K562 (cell line): ENCODE data around the gene ZDHHC14. TPM values are rescaled to one million over a fixed set of nuclear protein-coding genes. Genes with fewer than 3 reads are reported as not detected.

Experiments
- ARNT ChIP-seq, 2 experiments: fragments of 450-650 bp; IDR thresholded peaks; 2 replicates each; pipeline ENCODE4 v1.6.1; 2016; ENCODE audit warnings: mild to moderate bottlenecking in 1 of 2
- CHD2 ChIP-seq: IDR thresholded peaks from 2 replicates; pipeline ENCODE4 v1.6.1; 2011; ENCODE audit warnings: low read depth, low read length
- DMBX1 ChIP-seq: fragments of 250-450 bp; sonication (Bioruptor Pico); IDR thresholded peaks from 2 replicates; pipeline ENCODE4 v1.8.0; 2022; ENCODE audit warnings: inconsistent platforms, mild to moderate bottlenecking, moderate library complexity, borderline replicate concordance
- E2F6 ChIP-seq, 2 experiments: IDR thresholded peaks; 2 replicates each; pipeline ENCODE4 v1.6.1; 2011; ENCODE audit warnings: borderline replicate concordance in 1 of 2, control low read depth in 1 of 2, low read depth in 1 of 2, low read length in 1 of 2, mild to moderate bottlenecking in 1 of 2, mixed read lengths in 1 of 2, moderate library complexity in 1 of 2; ENCODE audit not compliant: insufficient read depth in 1 of 2, insufficient read length in 1 of 2, poor library complexity in 1 of 2, severe bottlenecking in 1 of 2; ENCODE audit errors: extremely low read depth in 1 of 2
- EWSR1 ChIP-seq: fragments of 450-650 bp; IDR thresholded peaks from 2 replicates; pipeline ENCODE4 v1.6.1; 2018; ENCODE audit warnings: borderline replicate concordance, mild to moderate bottlenecking, low read depth, moderate library complexity; ENCODE audit not compliant: partially characterized antibody
- FOSL1 ChIP-seq: fragments of 200-800 bp; sonication (Bioruptor generic); conservative IDR thresholded peaks from 2 replicates; pipeline ENCODE4 v1.6.1; 2016; ENCODE audit warnings: missing genetic modification characterization, missing compliant biosample characterization
- HMG20A ChIP-seq: fragments of 450-650 bp; formaldehyde crosslinking; conservative IDR thresholded peaks from 2 replicates; pipeline ENCODE4 v1.4.0; 2020; ENCODE audit warnings: mild to moderate bottlenecking, mixed read lengths
- KAT2B ChIP-seq: IDR thresholded peaks from one replicate; pipeline ENCODE4 v1.6.1; 2012; ENCODE audit warnings: low read depth, mild to moderate bottlenecking, control low read depth, inconsistent platforms, low read length, moderate library complexity
- KAT7 ChIP-seq: sonication (generic); formaldehyde crosslinking; IDR thresholded peaks from 2 replicates; pipeline ENCODE4 v1.8.0; 2022; ENCODE audit warnings: missing genetic modification reagents, mild to moderate bottlenecking, borderline replicate concordance
- MTA3 ChIP-seq: fragments of 450-650 bp; formaldehyde crosslinking; IDR thresholded peaks from 2 replicates; pipeline ENCODE4 v1.6.1; 2017; ENCODE audit warnings: mild to moderate bottlenecking, borderline replicate concordance
- NFE2L1 ChIP-seq: fragments of 450-650 bp; IDR thresholded peaks from 2 replicates; pipeline ENCODE4 v1.6.1; 2016; ENCODE audit warnings: missing genetic modification characterization, low read depth, mild to moderate bottlenecking, missing compliant biosample characterization, moderate library complexity, borderline replicate concordance
- NFXL1 ChIP-seq: fragments of 450-650 bp; formaldehyde crosslinking; IDR thresholded peaks from 2 replicates; pipeline ENCODE4 v1.4.0; 2021; ENCODE audit warnings: mild to moderate bottlenecking
- POLR2A ChIP-seq: fragments of 450-650 bp; conservative IDR thresholded peaks from 2 replicates; pipeline ENCODE4 v1.6.1; 2016
- SIRT6 ChIP-seq: IDR thresholded peaks from one replicate; pipeline ENCODE4 v1.6.1; 2012; ENCODE audit warnings: low read depth, mild to moderate bottlenecking, control low read depth, inconsistent platforms, low read length, moderate library complexity
- SRSF7 ChIP-seq: fragments of 200-400 bp; formaldehyde crosslinking; optimal IDR thresholded peaks from 2 replicates; pipeline ENCODE3; 2017; ENCODE audit warnings: mild to moderate bottlenecking, low read depth, low read length
- TFAP4 ChIP-seq: sonication (generic); formaldehyde crosslinking; IDR thresholded peaks from 2 replicates; pipeline ENCODE4 v1.8.0; 2022; ENCODE audit warnings: missing genetic modification reagents, mild to moderate bottlenecking, moderate library complexity, borderline replicate concordance
- ZBTB12 ChIP-seq: fragments of 250-450 bp; sonication (Bioruptor Pico); IDR thresholded peaks from 2 replicates; pipeline ENCODE4 v1.4.0; 2020
- ZBTB49 ChIP-seq: sonication (generic); formaldehyde crosslinking; IDR thresholded peaks from 2 replicates; pipeline ENCODE4 v1.8.0; 2022; ENCODE audit warnings: missing genetic modification reagents, mild to moderate bottlenecking, borderline replicate concordance
- ZNF124 ChIP-seq: sonication (generic); formaldehyde crosslinking; IDR thresholded peaks from 2 replicates; pipeline ENCODE4 v1.8.1; 2022; ENCODE audit warnings: missing genetic modification reagents
- ZNF24 ChIP-seq: fragments of 450-650 bp; IDR thresholded peaks from 2 replicates; pipeline ENCODE4 v1.6.1; 2016
- ZNF282 ChIP-seq: sonication (generic); formaldehyde crosslinking; IDR thresholded peaks from 2 replicates; pipeline ENCODE4 v1.8.1; 2023; ENCODE audit warnings: missing genetic modification reagents
- ZNF76 ChIP-seq: fragments of 250-450 bp; sonication (Bioruptor Pico); IDR thresholded peaks from 2 replicates; pipeline ENCODE4 v1.4.0; 2020; ENCODE audit warnings: mild to moderate bottlenecking, moderate library complexity, borderline replicate concordance
- ZNF79 ChIP-seq: fragments of 250-450 bp; sonication (Bioruptor Pico); IDR thresholded peaks from 2 replicates; pipeline ENCODE4 v1.4.0; 2020; ENCODE audit warnings: low read depth, mild to moderate bottlenecking, moderate library complexity
- polyA plus RNA-seq, 8 experiments: library from polyadenylated mRNA; depleted of rRNA in 4 of 8; stranded (reverse) in 5 of 8; unstranded in 3 of 8; fragments of >200 nt; fragmentation: Nextera tagmentation in 2 of 8; fragmentation: Illumina TruSeq in 1 of 8; extraction: Ambion mirVana in 2 of 8; extraction: Trizol in 1 of 8; gene quantifications; 2 replicates each; pipeline versions ENCODE4 v1.2.1 to v1.2.3, GENCODE V29; 2011 to 2014; ENCODE audit warnings: inconsistent platforms in 1 of 8, missing spikeins in 1 of 8
- total RNA-seq, 7 experiments: library from RNA; depleted of rRNA in 6 of 7; stranded (reverse); fragments of >200 nt in 6 of 7; fragmentation: Illumina TruSeq in 2 of 7; extraction: Trizol in 2 of 7; gene quantifications; 2 replicates each; pipeline versions ENCODE4 v1.2.1 to v1.2.3, GENCODE V29; 2011 to 2021; ENCODE audit warnings: low replicate concordance in 1 of 7

The ZDHHC14 gene
- total and polyA plus RNA-seq, 9 of the 15 experiments (the other 6 are each of a cell fraction or from before 2014, with no cell fraction given) = 0.92 to 23.1 (median 13.8) TPM

- TF ChIP-seq NFE2L1 (tag) (no peak), TFAP4 (peak; percentile 86), FOSL1 (tag) (0 out of 2 replicates have a peak, but pooled peaks have one; percentile 18), HMG20A (CRISPR knock-in tag) (no peak), ARNT (IDR thresholded peaks at IDR 0.05) (no peak), ZBTB49 (CRISPR knock-in tag) (no peak), KAT2B (no peak), SIRT6 (no peak), ZBTB12 (CRISPR knock-in tag) (no peak), KAT7 (CRISPR knock-in tag) (no peak; the same call in 1 of the 2 replicates), ZNF76 (CRISPR knock-in tag) (no peak), ZNF79 (CRISPR knock-in tag) (no peak), ZNF282 (CRISPR knock-in tag) (no peak), ZNF24 (no peak), SRSF7 (no peak), E2F6 (IDR thresholded peaks at IDR 0.05; ENCODE audit: borderline replicate concordance in 1 of 2, extremely low read depth in 1 of 2, insufficient read depth in 1 of 2, insufficient read length in 1 of 2, low read depth in 1 of 2, low read length in 1 of 2, poor library complexity in 1 of 2, severe bottlenecking in 1 of 2) (no peak), POLR2A (no peak), ZNF124 (CRISPR knock-in tag) (no peak), EWSR1 (no peak), DMBX1 (CRISPR knock-in tag) (no peak), NFXL1 (CRISPR knock-in tag) (no peak), MTA3 (no peak), CHD2 (no peak)
Measured at GRCh38 chr6:157635388-157636244, 254.6 kb downstream of the ZDHHC14 start (continued).
